ENCODE data around the gene TRPV5.

- TF ChIP-seq CTCF (IDR thresholded peaks at IDR 0.05) (no peak), POLR2A (IDR thresholded peaks at IDR 0.05) (no peak)
Measured at GRCh38 chr7:142905759-142906158, 27.8 kb downstream of the TRPV5 start.
